HG03442 (cell line): Measurements from ENCODE around the gene AMY2B.
"Not testable (repeated sequence)": the region's sequence is repeated elsewhere in the genome, so short reads cannot be mapped to it uniquely, and the experiment has no call there.

Experiments used
- ATAC-seq: cut with Tn5 transposase; IDR thresholded peaks from one replicate; pipeline ENCODE4 v1.9.1; 2021; ENCODE audit warnings: mild to moderate bottlenecking, moderate library complexity; ENCODE audit not compliant: unreplicated experiment

Gene AMY2B

GRCh38 chr1:103571289-103571688, at the start of gene AMY2B:
AMY2B (plus strand) TSS chr1:103571589; CDS start chr1:103571603, 14 bp downstream.
- ATAC-seq: not testable (repeated sequence)

- no peak for ATAC-seq
Measured at GRCh38 chr1:103523346-103523745, 48.0 kb upstream of the AMY2B start.

- peak; percentile 41 for ATAC-seq
Measured at GRCh38 chr1:103525114-103525606, 46.2 kb upstream of the AMY2B start.

GRCh38 chr1:103525607-103526507, 45.5 kb upstream of the AMY2B start, which contains the start of gene RNPC3:
RNPC3 (plus strand) TSS chr1:103525699; CDS start chr1:103526071, 372 bp downstream.
- ATAC-seq: peak; percentile 71

DNA sequence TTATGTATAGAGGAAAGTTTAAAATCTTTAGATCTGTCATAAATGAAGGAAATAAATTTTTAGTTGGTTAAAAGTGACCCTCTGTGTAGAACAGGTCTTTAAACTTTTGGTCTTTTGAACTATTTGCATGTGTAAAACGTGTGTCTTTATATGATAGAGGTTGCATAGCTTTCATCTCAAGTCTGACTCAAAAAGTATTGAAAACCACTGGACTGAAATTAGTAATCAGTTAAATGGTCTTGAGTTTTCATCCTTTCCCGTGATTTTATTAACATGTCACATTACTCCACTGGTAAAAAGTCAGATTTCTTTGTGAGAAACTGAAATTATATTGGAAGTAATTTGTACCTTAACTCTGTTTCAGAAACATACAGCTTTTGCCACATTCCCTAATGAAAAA, 44.1 kb upstream of the AMY2B start:
- ATAC-seq: peak; percentile 29

DNA sequence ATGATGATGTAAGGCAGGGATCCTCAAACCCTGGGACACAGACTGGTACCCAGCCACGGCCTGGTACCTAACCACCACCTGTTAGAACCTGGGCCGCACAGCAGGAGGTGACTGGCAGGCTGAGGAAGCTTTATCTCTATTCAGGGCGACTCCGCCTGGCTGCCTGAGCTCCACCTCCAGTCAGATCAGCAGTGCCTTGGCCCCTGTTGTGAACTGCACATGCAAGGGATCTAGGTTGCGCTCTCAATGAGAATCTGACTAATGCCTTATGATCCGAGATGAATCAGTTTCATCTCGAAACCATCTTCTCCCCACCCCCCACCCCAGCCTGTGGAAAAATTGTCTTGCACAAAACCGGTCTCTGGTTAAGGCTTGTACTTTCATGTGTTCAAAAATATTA, 41.6 kb upstream of the AMY2B start:
- no peak for ATAC-seq

GRCh38 chr1:103538226-103538625, 33.2 kb upstream of the AMY2B start:
- ATAC-seq: no peak

- ATAC-seq: no peak
Measured at GRCh38 chr1:103541431-103541830, 30.0 kb upstream of the AMY2B start.

- ATAC-seq: no peak
Measured at GRCh38 chr1:103546496-103546895, 24.9 kb upstream of the AMY2B start.

DNA sequence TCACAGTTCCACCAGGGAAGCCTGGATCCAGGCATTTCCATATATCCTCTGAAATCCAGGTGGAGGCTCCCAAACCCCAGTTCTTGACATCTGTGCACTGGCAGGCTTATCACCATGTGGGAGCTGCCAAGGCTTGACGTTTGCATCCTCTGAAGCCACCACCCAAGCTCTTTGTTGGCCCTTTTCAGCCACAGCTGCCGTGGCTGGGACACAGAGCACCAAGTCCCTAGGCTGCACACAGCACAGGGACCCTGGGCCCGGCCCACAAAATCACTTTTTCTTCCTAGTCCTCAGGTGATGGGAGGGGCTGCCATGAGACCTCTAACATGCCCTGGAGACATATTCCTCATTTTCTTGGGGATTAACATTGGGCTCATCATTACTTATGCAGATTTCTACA, 23.5 kb upstream of the AMY2B start:
- no peak for ATAC-seq

GRCh38 chr1:103560427-103560826, 11.0 kb upstream of the AMY2B start:
- ATAC-seq: no peak

GRCh38 chr1:103561124-103561523, 10.3 kb upstream of the AMY2B start:
- ATAC-seq: not testable (repeated sequence)

- ATAC-seq: peak; percentile 83
Measured at GRCh38 chr1:103561643-103562395, 9.6 kb upstream of the AMY2B start.

DNA sequence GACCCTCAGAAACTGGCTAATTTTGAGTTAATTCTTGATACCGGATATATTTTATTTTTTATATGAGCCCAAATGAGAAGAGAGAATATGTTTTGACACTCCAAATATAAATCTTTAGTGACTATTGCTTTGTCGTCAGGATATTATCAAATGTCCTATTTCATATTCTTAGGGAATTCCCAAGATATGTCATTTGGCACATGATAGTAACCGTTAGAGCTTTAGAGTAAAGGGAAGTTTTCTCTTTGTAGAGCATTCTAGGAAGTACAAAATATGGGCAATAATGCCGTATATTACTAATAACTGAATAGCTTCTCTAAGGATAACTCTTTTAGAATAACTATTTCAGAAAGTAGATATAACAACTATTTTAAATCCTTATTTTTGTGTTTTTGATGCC, 8.3 kb upstream of the AMY2B start:
- ATAC-seq: no peak

- ATAC-seq: no peak
Measured at GRCh38 chr1:103569493-103569892, 1.9 kb upstream of the AMY2B start.

DNA sequence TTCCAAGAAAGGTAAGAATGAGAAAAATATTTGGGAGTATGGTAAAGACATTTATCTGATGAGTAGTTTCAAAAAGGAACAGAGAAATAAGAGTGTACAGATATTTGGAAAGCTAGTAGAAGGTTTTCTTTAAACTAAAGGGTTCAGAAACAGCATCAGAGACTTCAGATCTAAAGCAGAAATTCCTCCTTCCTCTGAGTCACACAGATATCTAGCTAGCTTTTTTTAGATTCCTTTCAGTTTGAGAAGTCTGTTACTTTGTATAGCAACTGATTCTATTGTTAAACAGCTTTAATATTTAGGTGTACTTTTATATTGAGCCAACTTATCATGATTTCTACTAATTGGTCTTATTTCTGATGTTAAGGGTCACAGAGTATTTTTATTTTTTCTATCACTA, 4.7 kb downstream of the AMY2B start:
- peak; percentile 53 for ATAC-seq

DNA sequence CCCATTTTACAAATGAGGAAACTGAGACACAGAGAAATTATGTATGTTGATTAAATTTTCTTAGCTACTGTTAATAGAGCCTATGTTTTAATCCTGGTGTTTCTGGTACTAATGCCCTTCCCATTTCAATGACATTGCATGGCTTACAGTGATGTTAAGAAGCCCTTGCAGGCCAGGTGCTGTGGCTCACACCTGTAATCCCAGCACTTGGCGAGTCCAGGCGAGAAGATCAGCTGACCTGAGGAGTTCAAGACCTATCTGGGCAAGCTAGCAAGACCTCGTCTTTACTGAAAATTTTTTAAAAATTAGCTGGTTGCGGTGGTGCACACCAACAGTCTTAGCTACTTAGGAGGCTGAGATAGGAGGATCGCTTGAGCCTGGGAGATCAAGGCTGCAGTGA, 5.4 kb downstream of the AMY2B start:
- ATAC-seq: not testable (repeated sequence)

GRCh38 chr1:103582464-103582863, 11.1 kb downstream of the AMY2B start:
- no peak for ATAC-seq

GRCh38 chr1:103583887-103584286, 12.5 kb downstream of the AMY2B start:
- no peak for ATAC-seq

DNA sequence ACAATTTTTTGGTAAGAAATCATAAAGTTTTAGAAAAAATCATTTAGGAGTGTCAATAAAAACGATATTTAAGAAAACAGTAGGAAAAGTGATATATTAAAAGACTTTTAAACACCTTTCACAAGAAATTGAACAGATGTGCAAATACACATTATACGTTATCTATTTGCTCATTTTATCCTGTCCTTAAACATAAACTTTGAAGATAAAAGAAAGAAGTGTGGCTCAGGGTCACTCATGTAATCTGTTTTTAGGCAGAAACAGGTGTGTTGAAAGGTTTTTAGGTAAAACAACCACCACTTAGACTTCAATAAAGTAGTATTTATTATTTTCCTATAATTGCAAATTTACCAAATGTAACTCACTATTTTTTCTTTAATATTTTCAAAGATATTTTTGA, 13.1 kb downstream of the AMY2B start:
- ATAC-seq: no peak

DNA sequence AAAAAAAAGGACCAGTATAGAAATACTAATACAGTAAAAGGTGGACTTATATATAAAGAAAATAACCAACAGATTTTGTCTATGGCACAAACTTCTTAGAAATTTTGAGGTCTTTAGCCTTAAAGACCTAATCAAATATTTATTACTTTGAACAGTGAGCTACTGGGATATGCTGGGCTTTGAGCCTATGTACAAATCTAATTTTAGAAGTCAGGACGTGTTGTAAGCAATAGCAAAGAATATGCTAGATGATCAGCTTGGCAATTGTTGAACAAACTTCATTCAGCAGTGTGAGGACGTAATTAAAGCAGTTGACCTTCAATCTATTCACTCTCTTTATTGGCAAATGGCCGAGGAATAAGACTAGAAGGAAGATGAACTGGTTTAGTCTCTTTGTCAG, 31.4 kb downstream of the AMY2B start:
- not testable (repeated sequence) for ATAC-seq

DNA sequence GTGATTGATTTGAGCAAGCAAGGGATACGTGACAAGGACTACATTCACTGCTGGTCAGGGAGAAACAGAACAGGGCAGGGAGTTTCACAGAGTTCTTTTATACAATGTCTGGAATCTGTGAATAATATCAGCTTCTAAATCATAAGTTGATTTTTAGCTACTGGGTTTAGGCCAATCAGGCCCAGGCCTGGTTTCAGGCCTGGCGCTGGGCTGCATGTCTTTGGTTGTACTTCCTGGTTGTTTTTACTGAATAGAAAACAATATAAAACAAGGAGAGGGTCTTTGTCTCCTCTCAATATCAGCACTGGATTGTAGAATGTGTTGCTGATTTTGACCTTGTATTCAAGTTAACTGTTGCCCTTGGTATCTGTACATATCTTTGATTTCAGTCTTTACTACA, 45.0 kb downstream of the AMY2B start:
- ATAC-seq: no peak
